Stimulated activated CD4-positive, alpha-beta T cell treated with anti-CD3 and anti-CD28 coated beads, Interleukin-4, amount 100 ng/mL, for 48 hours (primary cell): ENCODE results near the gene HOXD4.

ENCODE experiments used
- DNase-seq, 2 donors: peaks; one replicate each; pipeline ENCODE4 v3.0.0-alpha.2; 2020; ENCODE audit warnings: low read depth in 2 of 2

Gene HOXD4

DNA sequence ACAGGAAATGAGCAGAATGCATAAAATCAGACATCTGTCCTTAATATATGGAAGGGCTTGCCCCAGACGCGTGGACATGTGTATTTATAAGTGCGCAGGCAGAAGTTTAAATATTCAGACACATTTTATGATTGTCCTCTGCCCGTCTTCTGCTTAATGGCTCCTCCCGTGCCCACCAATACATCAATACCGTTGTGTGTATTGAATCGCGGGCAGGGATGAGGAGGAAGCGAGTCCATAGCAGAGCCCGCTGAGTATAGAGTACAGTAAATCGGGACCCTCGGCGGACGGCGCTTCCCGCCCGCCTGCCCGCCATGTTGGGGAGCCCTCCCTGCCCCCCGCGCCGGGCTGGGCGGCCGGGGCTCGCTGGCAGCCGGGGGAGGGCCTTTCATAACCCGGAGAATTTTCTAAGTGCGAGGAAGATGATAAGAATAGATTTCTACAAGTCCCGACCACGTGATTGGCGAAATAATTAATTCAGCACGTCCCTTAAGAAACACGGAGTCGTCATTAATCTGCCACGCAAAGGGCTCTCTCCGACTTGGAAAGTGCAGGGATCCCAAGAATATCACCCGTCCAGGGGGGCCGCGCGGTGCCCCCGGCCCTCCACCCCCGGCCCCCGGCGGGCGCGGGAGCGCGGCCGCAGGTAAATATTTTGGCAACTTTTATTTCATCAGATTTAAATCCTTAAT is 5.6 kb downstream of the HOXD4 start, which contains the start of gene HOXD3:
TSS of gene HOXD3 (plus strand) at position 501 of the 692 bp plus-strand sequence. CDS start 11,808 bp downstream, outside the sequence.
- DNase-seq, result no peak

DNA sequence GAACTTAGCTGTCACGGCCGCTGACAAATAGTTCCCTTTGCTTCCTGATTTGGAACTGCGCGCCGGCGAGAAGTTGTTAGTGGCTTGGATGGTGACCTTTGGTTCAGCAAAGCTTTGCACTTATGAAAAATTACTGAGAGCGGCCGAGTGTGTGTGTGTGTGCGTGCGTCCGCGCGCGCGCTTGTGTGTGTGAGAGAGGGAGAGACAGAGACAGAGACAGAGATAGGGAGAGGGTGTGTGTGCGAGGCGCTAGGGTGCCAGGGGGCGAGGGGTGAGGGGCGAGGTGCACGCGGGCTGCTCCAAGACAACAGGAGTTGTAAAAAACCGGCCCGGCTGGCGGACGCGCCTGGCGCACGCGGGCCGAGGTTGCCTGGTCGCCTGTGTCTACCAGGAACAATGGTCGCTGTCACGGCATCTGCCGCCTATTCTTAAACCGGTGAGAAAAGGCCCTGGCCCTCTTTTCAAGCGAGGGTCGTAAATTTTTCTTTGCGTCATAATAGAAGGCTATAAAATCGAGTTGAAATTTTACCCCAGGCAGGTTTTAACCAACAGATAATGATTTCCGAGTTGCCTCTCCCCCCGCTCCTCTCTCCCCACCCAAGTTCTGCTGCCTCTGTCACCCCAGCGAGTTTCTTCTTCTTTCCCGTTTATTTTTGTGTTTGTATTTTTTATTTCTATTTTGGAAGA is 6.3 kb downstream of the HOXD4 start:
- DNase-seq, result no peak

DNA sequence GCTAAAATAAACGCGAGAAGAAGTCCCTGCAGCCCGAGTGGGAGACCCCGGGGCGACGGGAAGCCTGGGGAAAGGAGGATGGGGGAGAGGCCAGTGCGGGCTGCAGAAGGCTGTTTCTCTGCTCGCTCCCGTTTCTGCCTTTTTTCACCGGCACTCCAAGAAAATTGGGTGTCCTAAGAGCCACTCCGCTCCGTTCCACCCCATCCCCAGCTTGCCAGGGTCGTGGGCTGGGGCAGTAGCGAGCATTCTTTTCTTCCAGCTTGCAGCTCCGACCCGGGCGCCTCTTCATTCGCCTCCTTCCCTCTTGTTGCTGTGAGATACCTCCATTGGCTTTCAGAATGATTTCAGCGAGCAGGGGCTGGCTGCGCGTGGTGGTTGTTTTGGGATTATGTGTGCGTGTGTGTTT is 6.8 kb downstream of the HOXD4 start:
- DNase-seq, result no peak

DNA sequence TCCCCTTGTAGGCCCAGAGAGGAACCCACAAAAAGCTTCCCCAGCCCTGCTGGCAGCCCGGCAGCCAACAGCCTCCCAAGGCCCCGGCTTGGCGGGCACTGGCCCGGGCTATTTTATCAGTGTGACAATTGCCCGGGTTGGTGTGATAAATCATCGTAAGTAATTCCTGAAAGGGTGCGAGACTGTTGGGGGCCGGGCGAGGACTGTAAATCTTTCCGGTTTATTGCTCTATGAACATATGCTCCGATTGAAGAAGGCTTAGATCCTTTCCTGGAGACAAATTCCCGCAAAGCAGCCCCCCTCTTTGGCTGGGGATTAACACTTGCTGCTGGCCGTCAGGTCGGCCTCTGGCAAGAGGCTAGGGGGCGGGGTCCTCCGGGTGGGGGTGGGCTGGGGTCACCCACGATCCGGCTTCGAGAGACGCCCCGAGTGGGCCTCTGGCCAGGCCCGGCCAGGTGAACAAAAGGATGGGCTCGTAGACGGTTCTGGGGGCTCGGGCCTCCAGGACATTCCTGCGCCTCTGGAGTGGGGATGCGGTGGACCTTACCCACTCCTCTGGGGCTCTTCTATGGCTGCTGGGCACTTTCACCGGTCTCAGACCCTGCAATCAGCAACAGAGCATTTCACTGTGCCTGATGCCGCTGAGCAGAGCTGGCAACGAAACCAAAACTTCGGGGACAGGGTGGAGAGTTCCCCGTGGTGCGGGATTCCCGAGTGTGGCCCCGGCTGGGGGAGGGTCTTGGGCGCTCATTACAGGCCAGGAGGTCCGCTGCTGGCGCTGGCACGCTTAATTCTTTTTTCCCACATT is 7.7 kb downstream of the HOXD4 start:
- DNase-seq, result no peak

DNA sequence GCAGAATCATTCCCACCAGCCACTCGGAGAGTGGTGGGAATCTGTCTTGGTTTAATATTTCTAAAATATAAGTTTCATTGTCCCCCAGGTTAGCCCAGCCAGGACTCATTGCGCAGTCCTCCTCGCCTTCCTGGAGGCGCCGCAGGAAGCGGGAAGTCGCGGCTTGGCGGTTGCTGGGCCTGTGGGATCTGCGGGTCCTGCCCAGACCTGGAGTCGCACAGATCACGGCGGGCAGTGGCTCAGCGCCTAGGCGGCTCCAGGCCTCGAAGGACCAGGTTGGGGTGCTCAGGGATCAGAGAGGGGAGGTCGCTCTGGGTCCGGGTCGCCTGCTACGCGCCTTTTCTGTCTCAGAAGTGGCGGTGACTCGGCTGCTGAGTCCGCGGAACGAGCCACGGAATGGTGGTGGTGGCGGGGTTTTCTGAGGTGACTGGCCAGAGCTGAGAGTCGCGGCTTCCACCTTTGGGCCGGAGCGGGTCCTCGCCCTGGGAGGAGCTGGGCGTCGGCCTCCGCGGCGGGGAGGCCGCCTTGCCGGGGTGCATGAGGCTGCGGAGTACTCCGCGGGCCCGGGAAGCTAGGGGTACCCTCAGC is 8.4 kb downstream of the HOXD4 start:
- no peak for DNase-seq

DNA sequence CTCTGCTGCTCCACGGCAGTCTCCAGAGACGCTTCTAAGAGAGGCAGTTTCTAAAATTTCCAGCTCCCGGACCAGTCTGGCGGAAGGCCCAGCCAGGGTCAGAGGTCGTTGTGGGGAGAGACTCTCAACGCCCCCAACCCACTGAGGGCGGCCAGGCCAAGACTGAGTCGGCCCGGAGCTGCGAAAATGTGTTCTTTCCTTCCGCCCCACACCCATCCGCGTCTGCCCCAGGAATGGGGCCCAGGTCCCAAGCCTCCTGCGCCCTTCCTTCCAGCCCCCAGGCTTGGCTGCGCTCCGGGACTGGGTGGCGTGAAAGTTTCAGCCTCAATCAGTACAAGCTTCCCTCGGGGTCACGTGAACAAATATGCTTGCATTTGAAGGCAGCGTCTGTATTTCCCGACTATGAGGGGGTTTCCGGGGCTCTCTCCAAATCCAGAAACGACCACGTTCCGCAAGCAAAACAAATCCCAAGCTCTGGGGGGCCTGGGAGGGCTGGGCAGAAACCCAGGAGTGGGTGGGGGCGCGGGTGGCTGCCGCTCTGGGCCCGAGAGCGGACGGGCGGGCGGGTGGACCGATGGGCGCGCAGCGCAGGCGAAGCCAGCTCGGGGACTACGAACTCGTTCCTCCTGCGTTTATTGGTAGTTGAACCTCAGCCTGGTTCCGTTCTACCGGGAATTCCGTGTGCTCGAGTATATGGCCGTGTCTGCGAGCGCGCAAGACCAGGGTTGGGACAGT is 9.1 kb downstream of the HOXD4 start:
- DNase-seq, result no peak

DNA sequence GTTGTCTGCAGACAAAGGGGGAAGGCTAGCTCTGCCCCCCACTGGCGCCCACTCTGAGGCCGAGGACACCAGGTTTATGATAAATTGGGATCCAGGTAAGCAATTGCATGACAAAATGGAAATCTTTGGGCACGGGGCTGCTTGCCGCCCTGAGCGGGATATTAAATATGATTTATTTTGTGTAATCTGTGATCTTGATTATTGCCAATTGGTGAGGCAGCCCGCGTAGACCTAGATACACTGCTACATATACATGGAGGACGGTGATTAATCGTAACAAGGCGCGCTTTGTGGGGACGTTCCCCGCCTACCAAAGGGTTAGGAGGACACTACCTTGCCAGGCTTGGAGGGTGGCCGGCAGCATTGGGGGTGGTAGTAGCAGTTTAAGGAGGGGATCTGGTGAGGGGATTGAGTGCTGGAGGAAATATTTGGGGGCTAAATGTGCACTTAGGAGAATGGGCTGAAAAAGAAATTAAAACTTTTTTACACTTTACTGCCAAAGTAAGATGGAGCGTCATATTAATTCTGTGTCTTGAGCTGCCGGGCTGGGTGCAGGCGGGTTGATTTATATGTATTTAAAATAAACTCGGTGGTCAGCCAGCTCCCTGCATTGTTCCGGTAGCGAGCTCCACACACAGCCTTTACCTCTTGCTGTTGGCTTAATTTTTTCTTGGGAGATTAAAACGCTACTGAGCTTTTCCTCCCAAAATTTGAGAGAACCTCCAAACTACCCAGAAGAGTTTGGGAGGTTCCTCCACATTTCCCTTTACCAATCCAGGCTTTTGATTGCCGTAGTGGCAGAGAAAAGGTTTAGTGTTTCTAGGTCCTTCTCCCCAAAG is 9.9 kb downstream of the HOXD4 start:
- DNase-seq, result no peak

DNA sequence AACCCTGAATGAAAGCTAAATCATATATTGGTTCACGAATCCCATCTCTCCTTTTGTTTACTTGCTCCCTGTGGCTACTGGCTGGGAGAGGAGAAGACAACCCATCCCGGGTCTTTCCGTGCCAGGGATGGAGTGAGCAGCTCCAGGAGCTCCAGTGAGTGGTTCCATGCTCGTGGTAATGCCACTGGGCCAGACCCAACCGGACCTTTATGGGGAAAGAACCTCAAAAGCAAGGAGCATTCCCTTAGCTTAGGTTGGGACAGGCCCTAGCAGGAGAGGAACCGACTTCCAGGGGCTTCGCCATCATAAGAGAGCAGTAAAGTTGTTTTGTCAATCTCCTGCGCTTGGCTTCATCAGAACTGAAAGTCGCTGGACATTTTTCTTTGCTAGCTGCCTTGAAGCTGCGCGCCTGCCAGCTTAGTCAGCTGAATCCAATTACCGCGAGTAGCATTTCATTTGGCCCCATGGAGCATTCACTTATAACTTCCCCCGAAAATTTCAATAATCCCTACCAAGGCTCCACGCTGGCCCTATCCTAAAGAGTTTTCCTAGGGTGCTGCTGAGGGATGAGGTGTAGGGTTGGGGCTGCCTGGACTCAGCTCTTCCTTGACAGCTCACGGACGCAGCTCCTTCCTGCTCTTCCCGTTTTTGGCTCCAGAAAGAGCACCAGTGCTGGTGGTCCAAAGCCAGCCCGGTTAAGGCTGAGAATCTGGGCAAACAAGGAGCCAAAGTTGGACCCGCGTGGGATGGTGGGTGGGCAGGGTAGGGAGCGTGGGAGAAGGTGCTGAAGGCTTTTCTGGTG is 10.7 kb downstream of the HOXD4 start:
- no peak for DNase-seq

DNA sequence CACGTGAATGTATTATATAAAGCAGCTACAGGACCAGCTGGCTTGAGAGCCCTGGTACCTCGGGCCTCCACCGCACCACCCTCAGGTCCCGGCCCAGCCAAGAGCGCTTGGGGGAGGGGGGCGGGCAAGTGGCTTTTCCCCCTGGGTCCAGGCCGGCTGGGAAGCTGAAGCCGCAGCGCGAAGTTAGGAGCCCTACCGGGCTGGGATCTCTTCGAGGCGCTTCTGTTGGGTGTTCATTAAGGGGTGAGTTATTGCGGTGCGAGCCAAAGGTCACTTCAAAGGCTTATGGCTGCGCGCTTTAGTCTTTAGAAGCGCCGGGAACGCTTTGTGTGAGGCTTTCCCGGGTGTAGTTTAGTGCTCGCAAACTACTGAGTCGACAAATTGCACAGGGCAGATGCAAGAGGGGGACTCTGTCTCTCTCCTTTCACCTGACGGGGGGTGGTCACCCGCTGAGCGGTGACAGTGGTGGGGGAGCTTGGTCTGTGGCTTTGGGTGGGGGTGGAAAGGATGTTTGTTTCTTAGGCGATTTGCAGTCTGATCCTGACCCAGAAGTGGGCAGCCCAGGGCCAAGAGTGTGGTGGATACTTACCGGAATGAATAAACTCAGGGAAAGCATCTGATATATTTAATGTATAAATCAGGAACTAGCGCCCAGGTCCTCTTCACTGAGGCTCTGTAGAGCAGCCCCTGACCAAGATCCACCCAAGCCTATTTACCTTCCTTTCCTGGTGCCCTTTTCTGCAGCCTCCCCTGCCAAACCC is 11.7 kb downstream of the HOXD4 start:
- no peak for DNase-seq

DNA sequence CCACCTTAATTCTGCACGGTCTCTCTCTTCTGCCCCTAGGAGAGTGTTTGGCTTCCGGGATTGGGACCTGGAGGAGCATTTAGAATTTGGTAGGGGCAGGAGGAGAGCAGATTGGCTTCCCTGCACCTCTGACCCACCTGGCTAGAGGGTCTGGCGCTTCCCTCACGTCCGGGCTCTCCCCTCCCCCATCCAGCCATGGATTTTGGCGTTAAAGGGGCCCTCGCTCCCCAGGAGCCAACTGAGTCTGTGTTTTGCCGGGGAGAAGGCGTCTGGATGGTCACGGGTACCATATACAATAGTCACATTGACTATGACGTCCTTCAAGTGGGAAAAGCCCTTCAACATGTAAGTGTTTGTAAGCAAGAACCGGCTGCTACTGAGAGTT is 12.3 kb downstream of the HOXD4 start:
- DNase-seq, result no peak

DNA sequence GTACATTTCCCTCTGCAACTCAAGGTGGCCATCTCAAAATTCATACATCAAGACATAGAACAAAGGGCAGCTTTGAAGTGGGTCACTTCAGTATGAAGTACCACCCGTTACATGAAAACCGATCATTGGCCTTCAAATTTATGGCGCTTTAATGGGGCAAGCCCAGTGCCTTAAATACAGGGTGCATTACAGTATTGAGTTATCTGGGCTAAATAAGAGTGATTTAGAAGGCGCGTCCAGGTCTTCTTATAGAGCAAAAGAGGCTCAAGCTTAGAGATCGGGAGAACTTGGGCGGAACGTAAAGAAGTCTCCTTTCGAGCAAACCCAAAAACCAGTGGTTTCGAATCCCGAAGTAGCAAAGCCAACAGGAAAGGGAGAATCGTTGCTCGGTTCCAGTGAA is 12.9 kb downstream of the HOXD4 start:
- DNase-seq, result no peak

DNA sequence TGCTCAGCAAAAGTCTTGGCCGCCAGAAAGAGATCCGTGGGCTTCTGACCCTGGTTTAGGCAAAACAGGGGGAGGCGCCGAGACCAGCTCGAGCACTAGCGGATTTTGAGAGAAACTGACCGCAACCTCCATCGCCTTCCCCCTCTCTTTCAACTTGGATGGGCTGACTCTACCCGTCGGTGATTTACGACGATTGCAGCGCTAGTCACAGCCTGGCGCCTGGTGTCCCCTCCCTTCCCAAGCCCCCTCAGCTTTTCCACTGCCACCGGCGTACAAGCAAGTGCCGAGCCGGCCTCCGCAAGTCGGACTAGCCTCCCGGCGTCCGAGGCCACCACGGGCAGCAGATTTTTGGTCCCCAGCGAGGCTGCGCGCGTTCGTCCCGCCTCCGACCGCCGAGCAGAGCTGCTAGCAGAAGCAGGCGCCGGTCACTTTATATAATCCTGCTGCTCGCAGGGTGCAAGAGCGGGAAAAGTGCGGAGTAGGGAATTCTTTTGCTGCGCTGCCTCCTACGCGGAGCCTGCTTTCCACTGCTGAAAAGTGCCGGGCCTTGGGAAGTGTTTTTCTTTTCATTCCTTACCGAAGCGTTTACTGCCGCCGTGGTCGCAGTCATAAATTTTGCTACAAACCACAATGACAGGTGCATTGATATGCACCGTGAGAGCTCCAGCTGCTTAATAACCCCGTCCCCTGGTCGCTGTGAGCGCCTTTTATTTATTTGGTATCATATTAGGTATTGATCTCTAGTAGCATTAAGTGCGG is 13.4 kb downstream of the HOXD4 start:
- DNase-seq, result no peak

DNA sequence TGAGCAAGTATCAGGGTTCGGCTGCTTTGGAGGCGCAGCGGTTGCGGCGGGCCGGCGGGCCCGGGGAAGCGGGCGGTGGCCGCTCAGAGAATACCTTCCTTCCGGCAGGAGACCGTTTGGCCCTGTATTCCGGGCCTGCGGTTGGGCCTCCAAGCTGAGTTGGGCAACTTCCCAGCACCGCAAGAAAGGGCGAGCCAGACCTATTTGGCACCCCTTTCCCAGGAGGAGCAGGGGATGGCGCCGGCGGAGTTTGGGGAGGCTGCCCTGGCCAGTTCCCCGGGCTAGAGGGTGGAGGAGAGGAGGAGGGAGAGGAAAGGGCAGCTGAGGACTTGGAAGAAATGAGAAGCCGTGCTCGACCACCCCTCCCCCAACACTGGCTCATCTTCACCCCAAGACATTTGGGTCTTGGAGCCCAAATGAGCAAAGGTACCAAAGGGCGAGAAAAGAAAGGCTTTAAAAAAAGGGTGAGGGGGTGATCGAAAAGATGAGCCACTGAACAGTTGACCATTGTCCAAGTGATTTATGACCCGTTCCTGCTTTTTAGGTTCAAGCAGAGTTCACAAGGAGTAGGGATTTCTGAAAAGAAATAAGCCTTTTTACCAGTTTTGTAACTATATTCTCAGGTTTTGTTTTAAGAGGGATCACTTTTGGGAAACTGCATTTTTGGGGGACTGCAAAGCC is 14.2 kb downstream of the HOXD4 start:
- DNase-seq, result no peak

DNA sequence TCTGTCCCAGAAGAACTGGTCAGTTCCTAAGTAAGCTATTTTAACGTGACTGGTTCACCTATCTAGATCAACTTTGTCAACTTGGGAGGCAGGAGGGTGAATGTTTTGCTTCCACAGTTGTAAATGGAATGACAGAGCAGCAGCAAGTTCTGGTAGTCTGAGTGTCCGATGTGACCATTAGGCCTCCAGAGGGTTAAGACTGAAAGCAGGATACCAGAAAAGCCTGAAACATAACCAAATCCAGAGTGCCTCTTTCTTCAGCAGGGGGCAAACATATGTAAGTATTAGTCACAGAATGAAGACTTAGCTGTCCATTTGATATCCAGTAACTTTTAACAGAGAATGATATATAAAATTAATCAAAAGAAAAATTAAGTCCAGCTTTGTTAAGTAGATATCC is 14.9 kb downstream of the HOXD4 start:
- DNase-seq, result no peak

DNA sequence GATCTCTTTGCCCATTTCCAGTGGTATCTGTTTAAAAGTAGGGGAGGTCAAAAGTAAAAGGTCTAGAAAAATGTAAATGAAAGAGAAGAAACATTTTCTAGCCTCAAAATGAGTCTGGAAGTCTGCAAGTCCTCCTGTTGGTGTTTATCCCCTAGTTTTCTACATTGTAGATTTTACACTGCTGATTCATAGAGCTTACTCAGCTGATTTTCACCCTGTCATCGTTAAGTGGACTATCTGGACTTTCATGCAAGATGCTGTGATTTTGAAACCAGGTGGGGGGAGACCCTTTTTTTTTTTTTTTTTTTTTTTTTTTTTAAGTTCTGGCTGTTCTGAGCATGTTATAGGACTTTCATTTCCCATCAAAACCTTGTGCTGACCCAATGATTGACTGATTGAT is 16.0 kb downstream of the HOXD4 start:
- DNase-seq, result no peak

DNA sequence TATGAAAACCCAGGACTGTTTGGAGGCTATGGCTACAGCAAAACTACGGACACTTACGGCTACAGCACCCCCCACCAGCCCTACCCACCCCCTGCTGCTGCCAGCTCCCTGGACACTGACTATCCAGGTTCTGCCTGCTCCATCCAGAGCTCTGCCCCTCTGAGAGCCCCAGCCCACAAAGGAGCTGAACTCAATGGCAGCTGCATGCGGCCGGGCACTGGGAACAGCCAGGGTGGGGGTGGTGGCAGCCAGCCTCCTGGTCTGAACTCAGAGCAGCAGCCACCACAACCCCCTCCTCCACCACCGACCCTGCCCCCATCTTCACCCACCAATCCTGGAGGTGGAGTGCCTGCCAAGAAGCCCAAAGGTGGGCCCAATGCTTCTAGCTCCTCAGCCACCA is 17.8 kb downstream of the HOXD4 start:
- DNase-seq, result no peak

DNA sequence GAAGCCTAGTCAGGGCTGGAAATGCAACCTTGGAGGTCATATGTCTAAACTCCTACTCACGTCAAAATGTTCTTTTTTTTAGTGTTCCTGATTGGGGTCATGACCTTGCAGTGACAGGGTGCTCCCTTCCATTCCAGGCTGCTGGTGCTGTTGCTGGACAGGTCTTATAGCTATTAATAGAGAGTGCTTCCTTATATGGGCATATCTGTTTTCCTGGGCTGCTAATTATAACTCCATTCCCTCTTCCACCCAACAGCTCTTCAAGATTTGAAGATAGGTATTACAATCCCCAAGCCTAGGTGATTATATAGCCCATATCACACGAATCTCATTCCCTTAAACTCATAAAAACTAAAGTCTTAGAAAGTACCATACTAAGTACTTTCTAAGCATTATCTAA is 18.4 kb downstream of the HOXD4 start:
- no peak for DNase-seq
